Ramos (cell line): ENCODE results near the gene TP73.

Source experiments
- in situ Hi-C: fragments of 300-500 bp; cut with MboI; formaldehyde crosslinking; loops from one replicate; pipeline ENCODE4 v1.14.3; 2022; ENCODE audit warnings: low sequenced_read_pairs; ENCODE audit not compliant: unreplicated experiment

TP73 gene

DNA sequence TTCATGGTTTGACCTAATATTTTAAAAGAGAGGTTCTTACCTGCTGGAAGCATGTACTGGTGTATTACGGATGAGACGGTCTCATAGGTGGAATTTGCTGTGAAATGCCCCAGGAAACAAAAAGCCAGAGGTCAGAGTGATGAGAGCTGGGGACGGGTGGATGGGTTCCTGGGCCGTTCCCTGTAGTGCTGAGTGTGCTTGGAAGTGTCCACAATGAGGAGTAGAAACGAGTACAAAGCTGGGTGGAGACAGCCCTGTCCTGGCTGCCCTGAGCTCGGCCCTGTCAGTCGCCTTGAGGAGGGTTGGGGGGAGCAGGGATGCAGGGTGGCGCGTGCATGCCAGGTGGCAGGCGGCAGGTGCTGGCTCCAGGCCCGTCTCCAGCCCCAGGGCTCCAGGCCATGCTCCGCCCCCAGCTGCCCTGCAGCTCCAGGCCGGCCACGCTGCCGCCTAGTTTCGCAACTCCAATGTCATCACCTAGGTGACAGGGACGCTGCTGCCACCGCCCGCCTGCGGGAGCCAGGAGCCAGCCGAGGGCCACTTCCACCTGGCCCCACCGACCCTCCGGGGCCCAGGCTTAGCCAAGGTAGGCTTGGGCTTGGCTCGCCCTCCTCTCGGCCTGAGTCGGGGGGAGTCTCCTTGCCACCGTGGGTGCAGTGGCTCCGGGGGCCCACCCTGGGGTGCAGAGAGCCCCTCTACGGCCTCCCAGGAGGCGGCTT, 16.4 kb downstream of the TP73 start:
- in situ Hi-C loops: loop anchor here (25.0 kb wide), 1 partner anchor 369 kb away; no protein-coding TSS in a partner anchor

DNA sequence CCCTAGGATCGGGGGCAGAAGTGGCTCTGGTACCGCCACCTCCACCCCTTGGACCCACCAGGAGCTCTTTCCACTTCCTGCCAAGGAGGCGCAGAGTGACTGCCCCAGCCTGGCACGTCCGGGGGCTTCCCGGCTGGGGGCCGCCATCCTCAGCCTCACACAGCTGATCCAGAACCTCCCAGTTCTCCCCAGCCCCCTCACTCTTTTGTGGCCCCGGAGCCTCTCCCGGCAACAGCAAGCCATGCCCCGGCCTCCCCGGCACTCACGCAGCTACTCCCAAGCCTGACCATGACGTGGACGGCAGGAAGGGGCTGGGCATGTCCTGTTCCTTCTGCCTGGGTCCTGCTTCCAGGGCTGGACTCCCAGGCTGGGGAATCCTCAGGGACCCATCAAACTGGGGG, 17.1 kb downstream of the TP73 start:
- in situ Hi-C loops: loop anchor here (25.0 kb wide), 1 partner anchor 368 kb away; no protein-coding TSS in a partner anchor

DNA sequence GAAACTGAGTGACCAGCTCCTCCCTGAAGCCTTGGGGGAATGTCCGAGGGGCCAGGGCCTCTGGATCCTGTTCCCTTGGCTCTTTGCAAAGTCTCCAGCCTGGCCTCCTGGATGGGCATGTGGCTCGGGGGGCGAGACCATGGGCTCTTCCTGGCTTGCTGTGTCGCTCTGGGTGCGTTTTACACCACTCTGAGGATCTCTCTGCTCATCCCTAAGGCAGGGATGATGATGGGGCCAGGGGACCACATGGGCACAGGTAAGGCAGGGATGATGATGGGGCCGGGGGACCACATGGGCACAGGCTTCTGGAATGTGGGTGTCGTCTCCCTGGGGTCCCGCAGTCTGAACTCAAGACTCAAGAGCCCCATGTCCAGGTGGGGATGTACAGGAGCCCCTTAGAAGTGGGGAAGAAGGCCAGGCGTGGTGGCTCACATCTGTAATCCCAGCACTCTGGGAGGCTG, 17.7 kb downstream of the TP73 start:
- in situ Hi-C loops: loop anchor here (25.0 kb wide), 1 partner anchor 367 kb away; no protein-coding TSS in a partner anchor

DNA sequence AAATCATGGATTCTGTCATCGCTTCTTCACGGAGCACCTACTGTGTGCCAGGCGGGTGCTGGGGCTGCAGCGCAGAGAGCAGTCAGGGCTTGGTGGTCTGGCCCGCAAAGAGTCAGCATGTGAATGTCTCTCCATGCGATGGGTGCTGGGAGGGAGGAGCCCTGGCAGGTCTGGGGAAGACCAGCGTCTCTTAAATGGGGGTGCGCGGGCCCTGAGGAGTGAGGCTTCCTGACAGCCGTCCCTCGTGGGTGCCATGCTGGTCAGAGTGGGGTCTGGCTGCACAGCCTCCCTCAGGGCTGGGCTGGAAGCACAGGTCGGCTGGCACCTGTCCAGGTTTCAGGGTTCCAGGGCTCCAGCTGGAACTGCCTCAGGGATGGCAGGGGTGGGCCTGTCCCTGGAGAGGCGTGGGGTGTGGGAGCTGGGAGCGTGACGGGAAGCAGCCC, 18.5 kb downstream of the TP73 start:
- in situ Hi-C loops: loop anchor here (25.0 kb wide), 1 partner anchor 366 kb away; no protein-coding TSS in a partner anchor

DNA sequence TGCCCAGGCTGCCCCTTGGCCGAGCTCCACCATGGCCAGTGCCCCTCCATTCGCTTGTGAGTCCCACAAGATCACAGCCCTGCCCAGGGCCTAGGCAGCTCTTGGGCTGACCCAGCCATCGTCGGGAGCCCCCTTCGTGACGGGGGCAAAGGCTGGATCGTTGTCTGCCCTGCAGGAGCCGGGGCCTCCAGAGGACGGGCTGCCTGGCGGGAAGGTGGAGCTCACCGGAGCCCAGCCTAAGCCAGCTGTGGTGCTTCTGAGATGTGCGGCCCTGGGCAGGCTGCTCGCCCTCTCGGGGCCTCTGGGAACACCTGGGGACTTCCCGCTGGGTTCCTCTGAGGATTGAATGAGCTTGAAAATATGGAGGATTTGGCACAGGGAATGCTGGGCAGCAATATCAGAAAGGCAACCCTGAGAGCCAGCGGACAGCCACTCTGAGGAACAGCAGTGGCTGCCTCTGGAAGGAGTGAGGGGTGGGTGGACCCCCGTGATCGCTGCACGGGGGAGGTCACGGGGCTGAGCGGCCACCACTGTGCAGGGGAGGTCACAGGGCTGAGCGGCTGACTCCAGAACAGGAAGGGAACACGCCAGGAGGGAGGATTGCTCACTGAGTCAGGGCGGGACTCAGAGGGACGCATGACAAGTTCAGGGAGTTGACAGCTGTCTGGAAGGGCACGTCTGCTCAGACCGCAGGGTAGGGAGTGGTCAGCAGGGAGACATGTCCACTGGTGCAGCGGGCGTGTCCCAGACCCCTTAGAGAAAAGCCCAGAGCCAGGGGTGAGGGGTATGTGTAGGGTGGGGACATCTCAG, 19.3 kb downstream of the TP73 start:
- in situ Hi-C loops: loop anchor here (25.0 kb wide), 1 partner anchor 366 kb away; no protein-coding TSS in a partner anchor

DNA sequence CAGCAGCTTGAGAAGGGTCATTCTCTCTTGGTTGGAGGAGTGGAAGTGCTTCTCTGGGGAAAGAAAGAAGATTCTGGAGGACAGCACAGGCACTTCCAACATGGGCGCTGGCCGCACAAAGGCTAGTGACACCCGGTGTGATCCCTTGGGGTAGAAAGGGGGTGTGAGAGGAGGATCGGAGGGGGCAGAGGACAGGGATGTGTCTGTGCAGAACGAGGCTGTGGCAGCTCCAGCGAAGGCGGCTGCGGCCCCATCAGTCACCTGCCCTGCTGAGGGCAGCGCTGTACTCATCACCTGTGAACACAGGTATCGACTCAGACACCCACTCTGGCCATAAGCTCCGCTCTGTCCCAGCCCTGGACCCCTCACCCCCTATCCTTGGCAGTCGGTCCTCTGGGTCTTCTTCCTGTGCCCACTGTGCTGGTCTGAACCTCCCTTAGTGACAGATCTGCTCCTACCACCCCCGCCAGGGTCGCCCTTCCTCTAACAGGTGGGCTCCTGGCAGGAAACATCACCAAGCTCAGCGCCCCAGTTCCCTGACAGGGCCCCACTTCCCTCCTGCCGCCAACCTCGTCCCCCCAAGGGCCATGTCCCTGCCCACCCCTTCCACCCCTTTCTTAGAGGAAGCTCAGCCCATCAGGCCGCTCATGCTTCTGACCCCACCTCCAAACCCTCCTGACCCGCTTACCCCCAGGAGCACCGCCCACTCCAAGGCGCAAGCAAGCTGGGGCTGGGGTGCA, 20.1 kb downstream of the TP73 start:
- in situ Hi-C loops: loop anchor here (25.0 kb wide), 1 partner anchor 365 kb away; no protein-coding TSS in a partner anchor

DNA sequence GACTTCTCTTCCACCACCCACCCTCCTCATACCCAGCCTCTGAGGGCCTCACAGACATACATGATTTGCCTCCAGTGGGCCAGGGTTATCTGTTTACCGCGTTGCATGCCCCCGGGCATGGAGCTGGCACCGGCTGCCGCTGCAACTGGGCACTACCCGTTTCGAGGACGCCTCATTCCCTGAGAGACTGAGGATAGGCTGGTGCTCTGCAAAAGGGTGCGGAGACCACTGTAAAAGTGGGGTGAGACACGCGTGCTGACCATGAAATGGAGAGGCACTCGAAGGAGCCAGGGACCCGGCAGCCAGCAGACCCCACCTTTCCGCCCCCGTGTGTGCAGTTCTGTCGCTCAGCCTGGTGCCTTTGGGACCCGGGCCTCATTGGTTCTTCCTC, 20.6 kb downstream of the TP73 start:
- in situ Hi-C loops: loop anchor here (25.0 kb wide), 1 partner anchor 364 kb away; no protein-coding TSS in a partner anchor

DNA sequence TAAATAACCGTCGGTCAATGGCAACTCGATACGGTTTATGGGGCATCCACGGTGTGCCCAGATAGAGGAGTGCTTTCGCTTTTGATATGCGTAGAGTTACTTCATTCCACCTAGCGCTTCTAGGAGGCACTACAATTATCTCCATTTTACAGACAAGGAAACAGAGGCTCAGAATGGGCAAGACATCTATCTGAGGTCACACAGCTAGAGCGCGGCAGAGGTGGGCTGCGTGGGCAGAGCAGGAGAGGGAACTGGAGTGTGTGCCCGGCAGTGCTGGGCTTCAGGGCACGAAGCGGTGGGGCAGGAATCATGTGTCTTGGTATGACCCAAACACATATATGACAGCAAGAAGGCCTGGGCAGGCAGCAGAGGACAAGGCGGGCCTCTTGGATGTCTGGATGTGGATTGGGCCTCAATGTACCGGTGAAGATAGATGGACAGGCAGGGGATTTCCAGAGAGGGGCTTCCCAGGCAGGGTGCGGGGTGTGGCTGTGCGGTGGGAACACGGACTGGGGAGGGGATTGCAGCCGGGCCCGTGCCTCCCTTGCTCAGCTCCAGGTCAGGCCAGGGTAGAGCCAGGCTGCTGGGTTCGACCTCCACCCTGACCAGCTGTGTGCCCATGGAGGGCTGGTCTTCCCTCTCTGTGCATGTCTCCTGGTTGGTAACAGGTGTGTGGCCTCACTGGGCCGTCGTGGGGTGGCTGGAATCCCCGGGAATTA, 21.2 kb downstream of the TP73 start:
- in situ Hi-C loops: loop anchor here (25.0 kb wide), 1 partner anchor 364 kb away; no protein-coding TSS in a partner anchor

DNA sequence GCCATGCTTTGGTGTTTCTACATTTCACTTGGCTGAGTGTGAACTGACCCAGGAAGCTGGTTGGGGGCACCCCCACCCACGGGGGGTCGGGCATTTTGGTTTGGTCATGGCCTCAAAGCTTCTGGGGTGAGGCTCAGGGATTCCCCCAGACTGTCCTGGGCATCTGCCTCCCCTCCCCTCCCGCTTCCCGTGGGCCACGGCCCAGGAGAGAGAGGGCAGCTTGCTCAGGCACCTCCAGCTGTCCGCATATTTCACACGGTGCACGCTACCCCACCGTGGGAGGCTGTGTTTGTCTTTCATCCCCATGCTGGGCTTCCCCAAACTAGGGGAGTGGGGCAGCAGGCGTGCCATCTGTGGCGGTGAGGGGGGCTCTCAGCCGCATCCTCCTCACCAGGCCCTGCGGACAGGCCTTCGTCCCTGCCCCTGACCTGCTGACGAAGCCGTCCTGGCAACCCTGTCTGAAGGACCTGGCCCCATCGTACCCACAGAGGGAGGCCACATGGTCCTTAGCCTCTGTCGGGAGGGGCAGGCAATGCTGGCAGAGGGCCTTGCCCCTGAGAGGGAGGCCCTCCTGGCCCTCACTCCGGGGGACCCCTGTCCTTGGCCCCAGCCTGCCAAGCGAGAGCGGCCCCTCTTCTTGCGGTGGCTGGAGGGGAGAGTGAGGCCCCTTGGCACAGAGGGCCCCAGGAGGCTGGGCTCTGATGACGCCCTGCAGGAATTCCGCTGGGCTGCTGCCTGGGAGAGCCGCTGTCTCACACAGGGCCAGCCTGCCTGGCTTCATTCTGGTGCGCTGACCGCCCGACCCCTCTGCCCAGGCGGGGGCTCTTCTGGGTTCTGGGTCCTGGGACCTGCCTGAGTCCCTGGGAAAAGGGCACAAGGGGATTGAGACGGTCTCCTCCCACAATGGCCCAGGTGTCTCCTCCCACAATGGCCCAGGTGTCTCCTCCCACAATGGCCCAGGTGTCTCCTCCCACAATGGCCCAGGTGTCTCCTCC, 22.1 kb downstream of the TP73 start:
- in situ Hi-C loops: loop anchor here (25.0 kb wide), 1 partner anchor 363 kb away; no protein-coding TSS in a partner anchor

DNA sequence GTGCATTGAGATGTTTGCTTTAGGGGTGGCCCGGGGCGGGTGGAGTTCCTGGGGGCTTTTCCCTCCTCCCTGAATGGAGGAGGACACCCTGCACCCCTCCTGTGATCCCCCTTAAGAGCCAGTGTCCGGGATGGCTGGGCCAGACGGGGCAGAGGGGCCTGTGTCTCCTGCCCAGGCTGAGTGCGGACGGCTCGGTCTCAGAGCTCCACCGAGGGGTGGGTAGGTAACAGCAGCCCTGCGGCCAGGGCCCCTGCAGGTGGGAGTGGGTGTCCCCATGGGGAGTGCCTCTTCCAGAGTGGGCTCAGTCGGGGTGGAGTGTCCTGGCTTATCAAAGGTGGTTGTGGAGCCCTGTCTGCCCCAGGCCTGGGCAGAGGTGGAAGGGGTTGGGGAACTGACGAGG, 23.1 kb downstream of the TP73 start:
- in situ Hi-C loops: no loop called here

DNA sequence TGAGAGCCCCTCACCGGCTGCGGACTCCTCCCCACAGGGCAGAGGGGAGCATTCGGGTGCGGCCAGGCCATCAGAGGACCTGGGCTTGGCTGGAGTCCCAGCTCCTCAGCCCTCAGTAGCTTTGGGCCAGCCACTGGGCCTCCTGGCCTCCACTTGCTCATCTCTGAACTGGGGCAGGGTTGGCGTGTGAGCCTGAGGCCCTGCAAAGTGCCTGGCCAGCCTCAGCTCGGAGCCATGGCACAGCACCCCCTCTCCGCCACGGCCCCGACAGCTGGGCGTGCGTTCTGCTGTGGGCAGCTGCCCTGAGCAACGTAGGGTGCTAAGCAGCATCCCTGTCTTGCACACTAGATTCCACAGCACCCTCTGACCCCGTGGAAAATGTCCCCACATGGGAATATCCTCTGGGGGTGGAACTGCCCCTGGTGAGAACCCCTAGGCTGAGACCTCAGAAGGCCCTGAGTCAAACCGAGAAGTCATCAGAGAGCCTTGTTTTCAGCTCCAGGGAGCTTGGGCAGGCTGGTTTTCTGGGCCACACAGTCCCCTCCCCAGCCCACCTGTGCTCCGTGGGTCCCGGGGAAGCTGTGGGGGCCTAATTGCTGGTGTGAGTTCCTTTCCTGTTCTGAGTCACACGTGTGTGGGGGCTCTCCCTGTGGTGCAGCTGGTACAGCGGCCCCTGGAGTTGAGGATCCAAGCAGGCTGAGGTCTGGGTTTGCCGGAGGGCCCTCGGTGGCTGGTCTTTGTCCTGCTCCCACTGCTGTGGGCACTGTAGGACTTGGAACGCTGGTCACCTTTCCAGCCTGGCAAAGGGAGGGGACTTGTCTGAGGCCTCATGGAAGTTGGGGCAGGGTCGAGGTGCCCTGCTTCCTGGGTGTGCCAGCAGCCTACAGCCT, 24.5 kb downstream of the TP73 start:
- in situ Hi-C loops: no loop called here

DNA sequence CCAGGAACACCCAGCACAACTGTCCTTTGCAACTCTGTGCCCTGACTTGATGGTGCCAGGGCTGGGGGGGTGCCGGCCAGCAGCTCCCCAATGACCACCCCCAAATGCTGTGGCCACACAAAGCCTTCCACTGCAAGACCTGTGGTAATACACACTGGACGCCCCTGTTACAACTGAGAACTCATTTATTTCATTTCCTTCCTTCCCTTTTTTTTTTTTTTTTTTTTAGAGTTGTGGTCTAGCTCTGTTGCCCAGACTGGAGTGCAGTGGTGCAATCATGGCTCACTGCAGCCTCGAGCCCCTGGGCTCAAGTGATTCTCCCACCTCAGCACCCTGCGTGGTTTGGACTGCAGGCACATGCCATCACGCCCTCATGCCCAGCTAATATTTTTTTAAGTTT, 25.2 kb downstream of the TP73 start:
- in situ Hi-C loops: no loop called here

DNA sequence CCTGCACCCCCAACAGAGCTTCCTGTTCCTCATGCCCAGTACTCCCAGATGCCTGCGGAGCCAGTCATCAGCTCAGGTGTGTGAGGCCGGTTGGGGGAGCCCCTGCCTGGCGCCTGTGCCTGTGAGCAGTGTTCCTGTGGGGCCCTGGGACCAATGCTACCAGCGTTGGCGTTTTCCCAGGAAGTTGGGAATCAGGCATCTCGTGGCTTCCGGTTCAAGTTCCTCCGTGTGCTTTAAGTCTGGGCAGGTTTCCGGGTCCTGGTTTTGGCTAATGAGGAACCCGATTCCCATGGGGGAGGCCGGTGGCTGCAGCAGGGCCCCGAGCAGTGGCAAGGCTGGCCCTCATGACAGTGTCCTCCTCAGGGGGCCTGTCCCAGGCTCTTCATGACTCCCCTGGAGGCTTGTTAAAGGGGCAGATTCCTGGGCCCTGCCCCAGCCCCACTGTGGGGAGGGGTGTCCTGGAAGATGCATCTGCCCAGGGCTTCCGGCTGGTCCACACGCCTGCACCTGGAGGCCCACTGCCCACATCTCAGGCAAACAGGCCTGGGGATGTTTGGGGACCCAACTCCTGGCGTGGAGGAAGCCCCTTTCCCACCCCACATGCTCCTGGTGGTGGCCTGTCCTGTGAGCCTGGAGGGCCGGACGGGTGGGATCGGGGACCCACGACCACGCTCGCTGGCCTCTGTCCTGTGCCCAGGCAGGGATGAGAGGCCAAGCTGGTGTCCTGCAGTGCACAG, 26.2 kb downstream of the TP73 start:
- in situ Hi-C loops: no loop called here

DNA sequence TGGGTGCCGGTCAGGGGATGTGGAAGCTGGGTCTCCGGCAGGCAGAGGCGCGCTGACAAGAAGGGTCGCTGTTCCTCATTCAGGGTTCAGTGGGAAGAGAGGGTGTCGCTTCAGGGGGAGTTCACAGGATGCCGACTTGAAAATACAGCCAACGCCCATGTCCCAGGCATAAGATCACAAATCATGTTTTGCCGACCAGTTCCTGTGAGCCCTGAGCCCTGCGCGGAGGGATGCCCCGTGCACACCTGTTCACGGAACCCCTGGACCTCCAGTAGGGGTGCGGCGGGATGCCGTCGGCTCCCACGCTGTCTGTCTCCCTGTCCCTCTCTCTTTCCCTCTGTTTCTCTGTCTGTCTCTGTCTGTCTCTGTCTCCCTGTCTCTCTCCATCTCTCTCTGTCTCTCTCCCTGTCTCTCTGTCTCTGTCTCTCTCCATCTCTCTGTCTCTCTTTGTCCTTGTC, 26.8 kb downstream of the TP73 start:
- in situ Hi-C loops: no loop called here

DNA sequence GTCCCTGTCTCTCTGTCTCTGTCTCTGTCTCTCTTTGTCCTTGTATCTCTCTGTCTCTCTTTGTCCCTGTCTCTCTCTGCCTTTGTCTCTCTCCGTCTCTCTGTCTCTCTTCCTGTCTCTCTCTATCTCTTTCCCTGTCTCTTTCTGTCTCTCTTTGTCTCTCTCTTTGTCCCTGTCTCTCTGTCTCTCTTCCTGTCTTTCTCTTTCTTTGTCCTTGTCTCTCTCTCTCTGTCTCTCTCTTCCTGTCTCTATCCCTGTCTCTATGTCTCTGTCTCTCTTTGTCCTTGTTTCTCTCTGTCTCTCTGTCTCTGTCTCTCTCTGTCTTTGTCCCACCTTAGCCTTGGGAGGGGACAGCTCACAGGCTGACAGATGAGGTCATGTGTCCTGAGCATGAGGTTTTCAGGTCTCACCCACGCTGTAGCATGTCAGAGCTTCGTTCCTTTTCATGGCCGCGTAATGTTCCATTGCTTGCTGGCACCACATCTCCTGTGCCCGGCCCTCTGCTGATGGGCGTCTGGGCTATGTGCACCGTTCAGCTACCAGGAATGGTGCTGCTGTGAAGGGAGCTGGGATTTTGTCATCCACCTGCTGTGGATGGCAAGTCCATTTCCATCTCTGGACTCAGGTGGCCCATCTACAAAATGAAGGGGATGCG, 27.6 kb downstream of the TP73 start:
- in situ Hi-C loops: no loop called here
